NCI-H2029 treated with DMSO at 0.1 percent for 48 hours (cell line): ENCODE measurements around the gene BMERB1.

Experiments
- DNase-seq: peaks from one replicate; lab custom pipeline; 2025; lab: John Stamatoyannopoulos, UW

The BMERB1 gene

GRCh38 chr16:15616012-15616411 lies 181.6 kb downstream of the BMERB1 start:
- no peak for DNase-seq

GRCh38 chr16:15616475-15617165 lies 182.2 kb downstream of the BMERB1 start:
- DNase-seq: no peak

DNA sequence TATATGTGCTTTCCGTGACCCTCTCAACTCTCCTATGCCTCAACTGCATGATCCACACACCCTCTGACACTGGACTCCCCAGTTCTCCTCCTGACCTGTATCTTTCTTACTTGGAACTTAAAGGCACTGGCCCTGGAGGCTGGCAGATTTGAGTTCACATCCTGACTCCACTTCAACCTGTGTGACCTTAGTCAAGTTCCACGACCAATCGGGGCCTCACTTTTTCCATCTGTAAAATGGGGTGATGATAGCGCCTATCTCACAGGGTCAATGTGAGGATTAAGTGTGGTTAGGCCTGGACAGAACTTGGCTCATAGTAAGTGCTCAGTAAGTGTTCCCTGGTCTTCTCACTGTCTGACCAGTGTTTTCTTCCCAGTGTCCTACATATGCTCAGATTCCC lies 183.5 kb downstream of the BMERB1 start:
- no peak for DNase-seq

- DNase-seq: no peak
Observed at GRCh38 chr16:15618392-15618791, 184.0 kb downstream of the BMERB1 start.

GRCh38 chr16:15620611-15621195 lies 186.3 kb downstream of the BMERB1 start:
- DNase-seq: no peak

- DNase-seq: no peak
Observed at GRCh38 chr16:15621456-15621855, 187.1 kb downstream of the BMERB1 start.

GRCh38 chr16:15621889-15622288 lies 187.5 kb downstream of the BMERB1 start:
- no peak for DNase-seq

DNA sequence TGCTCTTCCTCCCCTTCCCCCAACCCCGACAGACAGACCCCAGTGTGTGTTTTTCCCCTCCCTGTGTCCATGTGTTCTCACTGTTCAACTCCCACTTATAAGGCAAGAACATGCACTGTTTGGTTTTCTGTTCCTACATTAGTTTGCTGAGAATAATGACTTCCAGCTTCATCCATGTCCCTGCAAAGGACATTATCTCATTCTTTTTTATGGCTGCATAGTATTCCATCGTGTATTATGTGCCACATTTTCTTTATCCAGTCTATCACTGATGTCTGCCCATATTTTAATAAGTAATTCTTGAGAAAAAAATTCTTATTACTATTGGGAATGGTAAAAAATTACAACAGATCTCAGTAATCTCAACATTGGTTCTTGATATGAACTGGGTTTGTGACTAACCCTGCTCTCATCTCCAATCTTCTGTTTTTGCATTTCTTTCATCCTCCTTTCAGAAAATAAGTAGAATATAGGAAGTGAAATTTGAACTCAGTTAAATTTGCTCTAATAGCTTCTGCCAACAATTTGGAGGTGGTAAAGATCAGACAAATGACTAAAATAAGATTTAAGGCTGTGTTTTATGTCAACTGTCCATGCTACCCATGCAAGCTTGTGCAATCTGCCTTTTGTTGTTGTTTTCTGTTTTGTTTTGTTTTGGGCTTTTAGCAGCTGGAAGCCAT lies 197.5 kb downstream of the BMERB1 start:
- DNase-seq: no peak

GRCh38 chr16:15635926-15636325 lies 201.5 kb downstream of the BMERB1 start:
- no peak for DNase-seq

- no peak for DNase-seq
Observed at GRCh38 chr16:15636392-15636873, 202.0 kb downstream of the BMERB1 start.
